Kidney glomerular epithelial cell (primary cell): ENCODE measurements around the gene SFXN5.

Source experiments
- DNase-seq: peaks from one replicate; lab custom pipeline; 2025; lab: John Stamatoyannopoulos, UW

Gene SFXN5

GRCh38 chr2:72898585-72898906 is 173.0 kb downstream of the SFXN5 start:
- DNase-seq: no peak

- no peak for DNase-seq
These were observed 173.5 kb downstream of the SFXN5 start for GRCh38 chr2:72897785-72898584.

- no peak for DNase-seq
These were observed 175.1 kb downstream of the SFXN5 start for GRCh38 chr2:72896446-72896845.

DNA sequence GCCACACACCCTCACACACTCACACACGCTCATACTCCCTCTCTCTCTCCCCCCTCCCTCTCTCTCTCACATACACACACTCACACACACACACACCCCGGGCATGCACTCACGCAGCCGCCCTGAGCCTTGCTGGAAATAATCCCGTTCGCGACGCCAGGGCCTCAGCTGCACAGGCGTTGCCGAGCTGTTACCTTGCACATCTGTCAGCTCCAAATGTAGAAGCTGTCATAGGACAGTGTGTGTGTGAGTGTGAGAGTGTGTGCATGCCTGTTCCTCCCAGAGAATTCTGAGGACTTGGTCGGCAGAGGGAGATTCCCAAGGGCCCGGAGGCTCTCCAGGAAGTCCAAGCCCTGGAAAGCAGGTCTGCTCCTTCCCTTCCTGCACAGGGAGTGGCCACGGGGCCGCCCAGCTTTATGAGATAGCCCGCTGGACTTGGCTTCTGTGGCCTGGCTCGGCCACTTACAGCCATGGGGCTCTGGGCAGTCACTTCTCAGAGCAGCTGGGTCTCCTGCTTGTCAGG is 175.7 kb downstream of the SFXN5 start:
- peak; percentile 24 for DNase-seq

GRCh38 chr2:72895154-72895553 is 176.4 kb downstream of the SFXN5 start:
- DNase-seq: no peak

DNA sequence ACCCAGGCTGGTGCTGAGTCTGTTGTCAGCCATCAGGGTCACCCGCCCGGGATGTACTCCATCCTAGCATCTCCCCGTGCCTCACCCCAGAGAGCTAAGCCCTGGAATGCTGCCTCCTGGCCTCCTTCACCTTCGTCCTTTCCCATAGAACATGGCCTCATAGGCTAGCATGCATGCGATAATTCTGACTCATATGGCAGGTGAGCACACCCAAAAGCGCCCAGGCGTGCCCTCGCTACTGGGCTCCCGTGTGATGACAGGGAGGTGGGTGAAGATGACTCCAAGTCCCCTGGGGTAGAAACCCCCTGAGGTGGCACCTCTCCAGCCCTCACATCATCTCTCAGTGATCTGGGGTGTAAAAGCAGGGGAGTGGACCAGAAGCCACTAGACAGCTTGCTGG is 177.0 kb downstream of the SFXN5 start:
- peak; percentile 9 for DNase-seq

DNA sequence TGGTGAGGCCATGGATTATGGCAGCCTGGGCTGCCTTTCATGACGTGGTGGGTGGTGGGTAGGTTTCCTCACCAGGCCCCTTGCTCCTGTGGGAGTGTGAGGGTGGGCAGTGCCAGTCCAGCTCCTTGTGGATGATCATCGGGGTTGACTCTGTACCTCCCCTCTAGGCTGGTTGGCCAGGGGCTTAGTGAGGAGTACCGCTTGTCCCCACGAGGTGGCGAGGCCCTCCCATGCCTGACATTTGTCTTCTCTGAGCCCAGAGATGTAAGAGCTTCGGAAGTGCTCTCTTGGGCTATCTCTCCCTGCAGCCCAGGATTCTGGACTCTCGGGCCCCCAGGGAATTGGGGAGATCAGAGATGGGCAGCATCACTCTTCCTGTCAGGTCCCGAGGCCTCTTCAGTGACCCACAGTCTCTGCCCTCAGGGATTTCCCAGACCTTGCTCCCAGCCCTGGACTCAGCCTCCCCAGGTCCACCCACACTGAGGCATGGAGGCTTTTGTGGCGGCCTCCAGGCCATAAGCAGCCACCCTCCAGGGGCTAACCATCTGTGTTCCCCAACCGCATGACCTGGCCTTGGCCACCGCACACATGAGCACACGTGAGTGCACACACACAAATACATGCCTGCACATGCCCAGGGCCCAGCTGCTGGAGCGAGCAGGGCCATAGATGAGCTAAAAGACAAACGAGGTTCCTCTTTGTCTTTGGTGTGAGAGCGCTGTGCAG is 177.8 kb downstream of the SFXN5 start:
- DNase-seq: peak; percentile 52

GRCh38 chr2:72892506-72893173 is 178.9 kb downstream of the SFXN5 start:
- peak; percentile 30 for DNase-seq
